NK-92 (cell line): ENCODE data around the gene AGO4.
"Not testable (repeated sequence)": the region's sequence is repeated elsewhere in the genome, so short reads cannot be mapped to it uniquely, and the experiment has no call there.

ENCODE experiments used
- DNase-seq: peaks from one replicate; lab custom pipeline; 2025; ENCODE audit not compliant: unreplicated experiment; lab: John Stamatoyannopoulos, UW

AGO4 gene

GRCh38 chr1:35807614-35808449 lies at the start of gene AGO4:
TSS of gene AGO4 (plus strand) at chr1:35808016. CDS start at chr1:35808417, 401 bp downstream.
- DNase-seq: no peak

- no peak for DNase-seq
Measured at GRCh38 chr1:35762141-35762540, 45.7 kb upstream of the AGO4 start.

GRCh38 chr1:35763201-35763600 lies 44.6 kb upstream of the AGO4 start:
- DNase-seq: no peak

GRCh38 chr1:35764283-35764682 lies 43.5 kb upstream of the AGO4 start:
- DNase-seq: no peak

DNA sequence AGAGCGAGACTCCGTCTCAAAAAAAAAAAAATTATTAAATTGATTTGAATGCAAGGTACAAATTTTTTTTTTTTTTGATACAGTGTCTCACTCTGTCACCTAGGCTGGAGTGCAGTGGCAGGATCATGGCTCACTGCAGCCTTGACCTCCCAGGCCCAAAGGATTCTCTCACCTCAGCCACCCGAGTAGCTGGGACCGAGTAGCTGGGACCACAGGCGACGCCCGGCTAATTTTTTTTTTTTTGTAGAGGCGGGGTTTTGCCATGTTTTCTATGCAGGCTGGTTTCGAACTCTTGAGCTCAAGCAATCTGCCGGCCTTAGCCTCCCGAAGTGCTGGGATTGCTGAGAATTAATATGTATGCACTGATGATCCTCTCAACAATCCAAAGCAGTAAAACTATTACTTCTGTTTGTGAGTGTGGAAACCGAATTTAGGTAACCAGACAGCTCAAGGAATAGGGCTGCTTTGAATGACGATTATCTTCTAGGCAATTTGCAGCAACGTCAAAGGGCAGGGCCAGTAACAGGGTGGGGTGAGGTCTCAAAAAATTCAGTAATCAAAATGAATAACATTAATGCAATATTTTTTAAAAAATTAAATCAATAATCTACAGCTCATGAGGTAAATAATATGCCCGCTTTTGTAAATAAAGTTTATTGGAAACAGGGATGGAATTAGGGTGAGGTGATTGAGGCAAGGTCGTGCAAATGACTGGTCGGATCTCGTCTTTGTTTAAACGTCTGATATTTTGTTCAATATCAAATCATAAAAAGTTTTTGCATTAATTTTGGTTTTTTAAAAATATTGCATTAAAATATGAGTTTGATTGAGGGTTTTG lies 39.2 kb upstream of the AGO4 start:
- no peak for DNase-seq

DNA sequence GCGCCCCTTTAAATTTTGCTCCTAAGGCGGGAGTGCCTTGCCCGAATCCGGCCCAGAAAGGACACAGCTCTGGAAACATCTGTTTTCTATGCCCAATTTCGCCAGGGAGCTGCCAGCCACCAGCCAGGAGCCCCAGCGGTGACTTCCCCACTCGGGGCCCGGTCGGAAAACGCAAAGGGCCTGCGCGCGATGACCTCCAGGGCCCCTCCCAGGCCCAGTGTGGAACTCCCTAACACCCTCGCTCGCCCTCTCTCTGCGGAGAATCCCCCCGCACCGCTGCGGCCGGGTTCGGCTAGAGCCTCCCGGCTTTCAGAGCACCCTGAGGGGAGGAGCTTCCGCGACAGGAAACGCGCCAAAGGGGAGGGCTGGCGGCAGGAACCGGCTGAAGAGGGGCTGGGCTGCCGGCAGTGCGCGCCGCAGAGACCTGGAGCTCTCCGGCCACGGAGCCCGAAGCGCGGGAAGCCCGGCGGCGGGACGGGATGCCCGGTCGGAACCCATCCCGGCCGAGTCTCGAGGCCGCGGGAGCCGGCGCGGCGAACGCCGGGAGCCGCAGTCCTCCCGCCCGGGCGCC lies 38.5 kb upstream of the AGO4 start:
- DNase-seq: no peak

GRCh38 chr1:35773711-35774110 lies 34.1 kb upstream of the AGO4 start:
- no peak for DNase-seq

DNA sequence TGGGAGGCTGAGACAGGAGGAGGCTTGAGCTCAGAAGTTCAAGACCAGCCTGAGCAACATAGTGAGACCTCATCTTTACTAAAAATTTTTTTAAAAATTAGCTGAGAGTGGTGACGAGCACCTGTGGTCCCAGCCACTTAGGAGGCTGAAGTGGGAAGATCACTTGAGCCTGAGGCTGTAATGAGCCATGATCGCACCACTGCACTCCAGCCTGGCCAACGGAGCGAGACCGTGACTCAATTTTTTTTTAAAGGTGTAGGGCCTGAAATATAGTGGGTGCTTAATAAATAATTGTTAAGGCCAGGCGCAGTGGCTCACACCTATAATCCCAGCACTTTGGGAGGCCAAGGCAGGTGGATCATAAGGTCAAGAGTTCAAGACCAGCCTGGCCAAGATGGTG lies 31.6 kb upstream of the AGO4 start:
- not testable (repeated sequence) for DNase-seq

DNA sequence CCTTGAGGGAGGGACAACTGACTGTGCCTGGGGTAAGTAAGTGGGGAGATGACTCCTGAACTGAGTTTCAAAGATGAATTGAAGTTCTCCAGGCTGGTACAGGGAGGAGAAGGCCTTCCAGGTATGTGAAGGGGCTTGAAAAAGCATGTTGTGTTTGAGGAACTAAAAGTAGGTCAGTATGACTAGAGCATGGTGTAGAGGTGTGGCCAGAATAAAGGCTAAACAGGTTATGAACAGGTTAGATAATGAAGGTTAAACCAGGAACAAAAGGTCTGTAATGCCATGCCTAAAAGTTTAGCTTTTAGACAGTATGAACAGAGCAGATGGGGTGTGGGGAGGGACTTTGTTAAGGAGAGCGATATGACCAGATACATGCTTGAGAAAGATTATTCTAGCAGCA lies 30.7 kb upstream of the AGO4 start:
- DNase-seq: no peak

GRCh38 chr1:35783055-35783583 lies 24.7 kb upstream of the AGO4 start:
- no peak for DNase-seq

GRCh38 chr1:35784364-35784763 lies 23.5 kb upstream of the AGO4 start:
- not testable (repeated sequence) for DNase-seq

- no peak for DNase-seq
Measured at GRCh38 chr1:35788139-35788538, 19.7 kb upstream of the AGO4 start.

DNA sequence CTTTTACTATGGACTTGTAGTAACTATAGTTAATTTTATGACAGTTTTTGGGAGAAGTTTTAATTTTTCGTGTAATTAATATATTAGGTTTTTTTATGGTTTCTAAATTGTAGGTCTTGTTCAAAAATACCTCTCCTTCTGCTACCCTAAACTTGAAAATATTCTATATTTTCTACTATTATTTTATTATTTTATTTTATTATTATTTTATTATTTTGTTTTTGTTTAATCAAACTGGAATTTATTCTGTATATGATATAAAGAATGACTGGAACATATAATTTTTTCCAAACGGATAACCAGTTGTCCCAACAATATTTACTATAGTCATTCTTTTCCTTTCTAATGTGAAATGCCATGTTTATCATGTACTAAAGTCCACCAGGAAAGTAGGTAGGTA lies 17.1 kb upstream of the AGO4 start:
- DNase-seq: no peak

- DNase-seq: no peak
Measured at GRCh38 chr1:35795295-35795694, 12.5 kb upstream of the AGO4 start.

DNA sequence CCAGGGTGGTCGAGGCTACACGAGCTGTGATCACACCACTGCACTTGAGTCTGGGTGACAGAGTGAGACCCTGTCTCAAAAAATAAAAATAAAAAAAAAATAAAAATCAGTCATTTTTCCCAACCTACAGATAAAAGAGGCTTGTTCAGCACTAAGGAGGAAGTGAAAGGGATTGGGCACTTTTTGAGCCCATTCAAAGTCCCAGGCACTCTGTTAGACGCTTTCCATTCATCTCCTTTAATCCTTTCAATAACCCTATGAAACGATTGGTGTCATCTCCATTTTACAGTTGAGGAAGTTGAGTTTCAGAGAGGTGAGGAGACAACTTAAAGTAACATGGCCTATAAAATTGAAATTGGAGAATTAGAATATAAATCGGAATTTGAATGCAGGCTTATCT lies 10.4 kb upstream of the AGO4 start:
- DNase-seq: no peak

DNA sequence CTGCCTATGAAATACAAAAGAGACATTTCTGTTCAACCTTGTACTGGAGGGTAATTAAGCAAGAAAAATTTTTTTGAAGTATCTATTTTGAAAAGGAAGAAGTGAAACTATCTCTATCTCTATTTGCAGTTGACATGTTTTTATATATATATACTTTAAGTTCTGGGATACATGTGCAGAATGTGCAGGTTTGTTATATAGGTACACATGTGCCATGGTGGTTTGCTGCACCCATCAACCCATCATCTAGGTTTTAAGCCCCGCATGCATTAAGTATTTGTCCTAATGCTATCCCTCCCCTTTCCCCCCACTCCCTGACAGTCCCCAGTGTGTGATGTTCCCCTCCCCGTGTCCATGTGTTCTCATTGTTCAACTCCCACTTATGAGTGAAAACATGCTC lies 9.8 kb upstream of the AGO4 start:
- DNase-seq: not testable (repeated sequence)

GRCh38 chr1:35800167-35800887 lies 7.5 kb upstream of the AGO4 start:
- DNase-seq: not testable (repeated sequence)

GRCh38 chr1:35808450-35809113 lies 766 bp downstream of the AGO4 start:
- no peak for DNase-seq

GRCh38 chr1:35809114-35810095 lies 1.6 kb downstream of the AGO4 start:
- no peak for DNase-seq
